ENCODE data around the gene SGCD. TPM values are rescaled to one million over a fixed set of nuclear protein-coding genes. Genes with fewer than 3 reads are reported as not detected.

SGCD gene
- polyA plus RNA-seq, 1 of the 3 experiments (the other 2 are of a cell fraction) = 0.87 TPM

GRCh38 chr5:156500755-156501154 lies 173.8 kb downstream of the SGCD start:
- Histone ChIP-seq H3K4me2 (no peak overlapping the region), H3K4me3 (ENCODE audit: low read depth in 2 of 2, low read length in 1 of 2) (no peak overlapping the region), H4K20me1 (ENCODE audit: insufficient read depth) (no peaks in the 10 kb centered on the region), H3K9me2 (no peaks in the 10 kb centered on the region), H3K27ac (ENCODE audit: low read depth in 2 of 2, low read length in 1 of 2) (no peak overlapping the region), H2AFZ (ENCODE audit: low read depth) (no peak overlapping the region), H3K4me1 (ENCODE audit: control insufficient read depth in 1 of 2, insufficient read depth in 2 of 2, low read depth in 1 of 2, low read length in 1 of 2) (peaks cover 0 to 4% of the 10 kb centered on the region in 2 experiments; a peak in 2 of 4 replicates), H3K9me3 (no peaks in the 10 kb centered on the region), H3F3A (replicated peaks; ENCODE audit: insufficient read depth) (no peaks in the 10 kb centered on the region), H3K9ac (no peak overlapping the region), H3K79me2 (ENCODE audit: insufficient read depth) (no peaks in the 10 kb centered on the region), H3K27me3 (ENCODE audit: insufficient read depth) (no peaks in the 10 kb centered on the region), H3K36me3 (replicated peaks in 1 of 2; ENCODE audit: control insufficient read depth in 1 of 2, insufficient read depth in 2 of 2, low read length in 1 of 2) (no peaks in the 10 kb centered on the region)
- TF ChIP-seq FOSL2 (IDR thresholded peaks at IDR 0.05; ENCODE audit: borderline replicate concordance, low read depth) (no peak), NRF1 (IDR thresholded peaks at IDR 0.05; ENCODE audit: low read depth, low read length) (no peak), CHD2 (IDR thresholded peaks at IDR 0.05; ENCODE audit: low read length, partially characterized antibody) (no peak), FOXJ3 (CRISPR knock-in tag; IDR thresholded peaks at IDR 0.05) (no peak), TAF1 (IDR thresholded peaks at IDR 0.05; ENCODE audit: borderline replicate concordance, low read depth, low read length) (no peak), GATA2 (CRISPR knock-in tag; IDR thresholded peaks at IDR 0.05) (no peak), TCF12 (IDR thresholded peaks at IDR 0.05) (no peak), MEF2A (IDR thresholded peaks at IDR 0.05; ENCODE audit: borderline replicate concordance, low read depth) (no peak), GABPA (IDR thresholded peaks at IDR 0.05; ENCODE audit: low read depth) (no peak), MAX (IDR thresholded peaks at IDR 0.05; ENCODE audit: low read depth) (no peak), SIN3A (IDR thresholded peaks at IDR 0.05; ENCODE audit: borderline replicate concordance, low read depth, low read length) (no peak), TEAD4 (IDR thresholded peaks at IDR 0.05; ENCODE audit: borderline replicate concordance, insufficient read depth) (no peak), SMC3 (IDR thresholded peaks at IDR 0.05; ENCODE audit: low read depth, low read length) (no peak), RCOR1 (IDR thresholded peaks at IDR 0.05; ENCODE audit: low read length) (no peak), RAD21 (IDR thresholded peaks at IDR 0.05; ENCODE audit: low read length) (no peak), EZH2phosphoT487 (IDR thresholded peaks at IDR 0.05; ENCODE audit: borderline replicate concordance, low read depth) (no peak)
- TF ChIP-seq, protein P1, sequence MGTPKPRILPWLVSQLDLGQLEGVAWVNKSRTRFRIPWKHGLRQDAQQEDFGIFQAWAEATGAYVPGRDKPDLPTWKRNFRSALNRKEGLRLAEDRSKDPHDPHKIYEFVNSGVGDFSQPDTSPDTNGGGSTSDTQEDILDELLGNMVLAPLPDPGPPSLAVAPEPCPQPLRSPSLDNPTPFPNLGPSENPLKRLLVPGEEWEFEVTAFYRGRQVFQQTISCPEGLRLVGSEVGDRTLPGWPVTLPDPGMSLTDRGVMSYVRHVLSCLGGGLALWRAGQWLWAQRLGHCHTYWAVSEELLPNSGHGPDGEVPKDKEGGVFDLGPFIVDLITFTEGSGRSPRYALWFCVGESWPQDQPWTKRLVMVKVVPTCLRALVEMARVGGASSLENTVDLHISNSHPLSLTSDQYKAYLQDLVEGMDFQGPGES (IDR thresholded peaks at IDR 0.05; ENCODE audit: low read depth, low read length) = no peak
- TF ChIP-seq, protein P2, sequence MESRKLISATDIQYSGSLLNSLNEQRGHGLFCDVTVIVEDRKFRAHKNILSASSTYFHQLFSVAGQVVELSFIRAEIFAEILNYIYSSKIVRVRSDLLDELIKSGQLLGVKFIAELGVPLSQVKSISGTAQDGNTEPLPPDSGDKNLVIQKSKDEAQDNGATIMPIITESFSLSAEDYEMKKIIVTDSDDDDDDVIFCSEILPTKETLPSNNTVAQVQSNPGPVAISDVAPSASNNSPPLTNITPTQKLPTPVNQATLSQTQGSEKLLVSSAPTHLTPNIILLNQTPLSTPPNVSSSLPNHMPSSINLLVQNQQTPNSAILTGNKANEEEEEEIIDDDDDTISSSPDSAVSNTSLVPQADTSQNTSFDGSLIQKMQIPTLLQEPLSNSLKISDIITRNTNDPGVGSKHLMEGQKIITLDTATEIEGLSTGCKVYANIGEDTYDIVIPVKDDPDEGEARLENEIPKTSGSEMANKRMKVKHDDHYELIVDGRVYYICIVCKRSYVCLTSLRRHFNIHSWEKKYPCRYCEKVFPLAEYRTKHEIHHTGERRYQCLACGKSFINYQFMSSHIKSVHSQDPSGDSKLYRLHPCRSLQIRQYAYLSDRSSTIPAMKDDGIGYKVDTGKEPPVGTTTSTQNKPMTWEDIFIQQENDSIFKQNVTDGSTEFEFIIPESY (IDR thresholded peaks at IDR 0.05; ENCODE audit: borderline replicate concordance, low read depth) = no peak
- WGBS (ENCODE audit: low lambda C conversion rate) = 30% methylated on average over 5 of the region's 5 CpGs
- CTCF ChIA-PET = no interaction called here
- POLR2A ChIA-PET = no interaction called here
- no peak for DNase-seq

Measured in SK-N-SH (cell line).